GM12891 (cell line): ENCODE data around the gene PROKR2.

Source experiments
- POLR2A ChIP-seq: IDR thresholded peaks from 2 replicates; pipeline ENCODE4 v1.6.1; 2011; ENCODE audit warnings: low read depth, low read length, control low read depth
- TAF1 ChIP-seq: IDR thresholded peaks from 2 replicates; pipeline ENCODE4 v1.6.1; 2011; ENCODE audit warnings: low read depth, low read length, control low read depth

DNA sequence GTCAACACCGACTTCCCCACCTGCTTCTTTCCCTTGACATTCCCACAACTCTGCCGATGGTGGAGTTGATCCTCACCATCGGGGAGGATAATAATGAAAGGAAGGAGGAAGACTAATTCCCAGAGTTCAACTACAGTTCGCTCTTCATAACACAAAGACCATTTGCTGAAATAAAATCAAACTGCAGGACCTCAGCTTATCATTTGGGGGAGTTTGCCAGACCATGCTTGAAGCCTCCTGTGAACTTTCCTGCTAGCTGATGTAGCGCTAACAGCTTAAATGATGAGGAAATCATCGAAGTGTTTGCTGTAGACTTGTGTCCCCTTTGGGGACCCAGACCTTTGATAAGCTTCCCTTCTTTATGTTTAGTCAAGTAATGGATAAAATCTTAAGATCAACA, 26.2 kb downstream of the PROKR2 start:
- TF ChIP-seq POLR2A (no peak), TAF1 (no peak)
